IPS-15b (cell line): ENCODE data around the gene FDXR.
"Not testable (repeated sequence)": the region's sequence is repeated elsewhere in the genome, so short reads cannot be mapped to it uniquely, and the experiment has no call there.

ENCODE experiments used
- H3K27me3 ChIP-seq: one replicate; pipeline ENCODE4 v1.6.1; 2013; ENCODE audit warnings: low read length; ENCODE audit not compliant: control insufficient read depth, insufficient read depth
- H3K36me3 ChIP-seq: one replicate; pipeline ENCODE4 v1.6.1; 2013; ENCODE audit warnings: low read length; ENCODE audit not compliant: control insufficient read depth, insufficient read depth
- H3K4me1 ChIP-seq: one replicate; pipeline ENCODE4 v1.6.1; 2013; ENCODE audit warnings: mild to moderate bottlenecking, low read length; ENCODE audit not compliant: control insufficient read depth, insufficient read depth
- H3K4me3 ChIP-seq: one replicate; pipeline ENCODE4 v1.5.1; 2013; ENCODE audit warnings: low read depth, low read length
- H3K9ac ChIP-seq: one replicate; pipeline ENCODE4 v1.6.1; 2013; ENCODE audit warnings: low read depth, mild to moderate bottlenecking, low read length
- H3K9me3 ChIP-seq: one replicate; pipeline ENCODE4 v1.6.1; 2013; ENCODE audit warnings: mild to moderate bottlenecking, low read length; ENCODE audit not compliant: control insufficient read depth, insufficient read depth

The FDXR gene

DNA sequence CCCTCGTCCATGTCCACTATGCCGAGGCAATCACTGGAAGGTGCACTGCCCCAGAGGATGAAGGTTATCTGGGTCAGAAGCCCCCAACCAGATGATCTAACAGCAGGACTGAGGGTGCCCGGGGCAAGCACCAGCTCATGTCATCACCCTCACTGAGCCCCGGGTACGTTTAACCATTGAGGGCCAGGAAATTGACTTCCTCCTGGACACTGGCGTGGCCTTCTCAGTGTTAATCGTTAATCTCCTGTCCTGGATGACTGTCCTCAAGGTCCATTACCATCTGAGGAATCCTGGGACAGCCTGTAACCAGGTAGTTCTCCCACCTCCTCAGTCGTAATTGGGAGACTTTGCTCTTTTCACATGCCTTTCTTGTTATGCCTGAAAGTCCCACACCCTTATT, 38.6 kb upstream of the FDXR start:
- not testable (repeated sequence) for H3K4me1 ChIP-seq, H3K27me3 ChIP-seq, H3K36me3 ChIP-seq, H3K9me3 ChIP-seq, H3K4me3 ChIP-seq, H3K9ac ChIP-seq

DNA sequence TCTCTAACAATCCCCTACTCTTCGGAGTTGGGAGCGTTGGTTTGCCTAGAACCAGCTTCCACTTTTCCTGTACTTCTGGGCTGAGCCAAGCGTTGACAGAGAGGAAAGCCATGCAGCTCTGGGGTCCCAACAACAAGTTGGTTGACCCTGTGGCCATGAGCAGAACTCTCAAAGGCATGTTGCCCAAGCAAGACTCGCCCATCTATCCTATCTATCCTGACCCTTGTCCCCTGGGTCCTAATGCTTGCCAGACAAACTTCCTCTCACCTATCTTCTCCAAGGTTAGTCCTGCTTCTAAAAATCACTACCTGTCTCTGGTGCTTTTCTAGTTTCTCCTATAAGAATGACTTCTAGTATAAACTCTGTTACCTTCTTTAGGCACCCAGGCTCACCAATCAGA, 36.3 kb upstream of the FDXR start:
- H3K4me1 ChIP-seq, H3K9ac ChIP-seq, H3K9me3 ChIP-seq, H3K4me3 ChIP-seq, H3K27me3 ChIP-seq, H3K36me3 ChIP-seq: not testable (repeated sequence)

DNA sequence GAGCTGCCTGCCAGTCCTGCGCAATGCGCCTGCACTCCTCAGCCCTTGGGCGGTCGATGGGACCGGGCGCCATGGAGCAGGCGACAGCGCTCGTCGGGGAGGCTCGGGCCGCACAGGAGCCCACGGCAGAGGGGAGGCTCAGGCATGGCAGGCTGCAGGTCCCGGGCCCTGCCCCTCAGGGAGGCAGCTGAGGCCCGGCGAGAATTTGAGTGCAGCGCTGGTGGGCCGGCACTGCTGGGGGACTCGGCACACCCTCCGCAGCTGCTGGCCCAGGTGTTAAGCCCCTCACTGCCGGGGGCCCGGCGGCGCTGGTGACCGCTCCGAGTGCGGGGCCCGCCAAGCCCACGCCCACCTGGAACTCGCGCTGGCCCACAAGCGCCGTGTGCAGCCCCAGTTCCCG, 34.2 kb upstream of the FDXR start:
- H3K4me1 ChIP-seq, result peaks cover 5% of the 10 kb centered on the region
- no peaks in the 10 kb centered on the region for H3K27me3 ChIP-seq
- H3K9me3 ChIP-seq, result no peaks in the 10 kb centered on the region
- no peak overlapping the region for H3K4me3 ChIP-seq
- H3K9ac ChIP-seq, result no peak overlapping the region
- H3K36me3 ChIP-seq, result no peaks in the 10 kb centered on the region

DNA sequence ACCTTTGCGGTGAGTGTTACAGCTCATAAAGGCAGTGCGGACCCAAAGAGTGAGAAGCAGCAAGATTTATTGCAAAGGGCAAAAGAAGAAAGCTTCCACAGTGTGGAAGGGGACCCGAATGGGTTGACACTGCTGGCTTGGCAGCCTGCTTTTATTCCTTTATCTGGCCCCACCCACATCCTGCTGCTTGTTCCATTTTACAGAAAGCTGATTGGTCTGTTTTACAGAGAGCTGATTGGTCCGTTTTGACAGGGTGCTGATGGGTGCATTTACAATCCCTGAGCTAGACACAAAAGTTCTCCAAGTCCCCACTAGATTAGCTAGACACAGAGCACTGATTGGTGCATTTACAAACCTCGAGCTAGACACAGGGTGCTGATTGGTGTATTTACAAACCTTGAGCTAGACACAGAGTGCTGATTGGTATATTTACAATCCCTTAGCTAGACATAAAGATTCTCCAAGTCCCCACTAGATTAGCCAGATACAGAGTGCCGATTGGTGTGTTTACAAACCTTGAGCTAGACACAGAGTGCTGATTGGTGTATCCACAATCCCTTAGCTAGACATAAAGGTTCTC, 33.5 kb upstream of the FDXR start:
- H3K4me1 ChIP-seq, H3K9ac ChIP-seq, H3K4me3 ChIP-seq, H3K27me3 ChIP-seq, H3K9me3 ChIP-seq, H3K36me3 ChIP-seq: not testable (repeated sequence)

DNA sequence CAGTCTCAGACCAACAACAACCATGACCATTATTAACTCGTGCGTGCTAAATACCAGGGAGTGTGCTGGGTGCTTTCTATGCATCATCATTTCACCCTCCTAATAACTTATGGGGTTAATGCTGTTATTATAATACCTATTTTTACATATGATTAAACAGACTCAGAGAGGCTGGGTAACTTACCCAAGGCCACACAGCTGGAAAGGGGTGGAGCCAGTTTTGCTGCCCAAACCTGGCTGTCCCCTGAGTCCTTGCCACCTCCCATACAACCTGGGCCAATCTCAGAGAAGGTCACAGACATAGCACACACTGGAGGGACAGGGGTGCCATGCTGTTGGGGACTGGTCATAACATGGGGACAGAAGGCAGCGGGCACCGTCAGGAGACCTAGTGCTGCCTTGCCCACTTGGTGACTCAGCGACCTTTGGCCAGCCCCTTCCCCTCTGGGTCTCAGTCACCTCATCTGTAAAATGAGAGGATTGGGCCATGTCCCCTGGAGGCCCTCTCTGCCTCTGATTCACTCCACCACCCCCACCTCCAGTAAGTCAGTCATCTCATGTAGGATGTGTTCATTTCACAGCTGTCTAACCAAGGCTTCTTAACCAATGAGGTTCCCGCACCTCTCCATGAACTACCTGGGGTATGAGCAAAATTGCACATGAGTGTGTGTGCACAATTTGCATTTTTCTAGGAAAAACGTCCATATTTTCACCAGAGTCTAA, 32.1 kb upstream of the FDXR start:
- Histone ChIP-seq H3K4me3 (no peak overlapping the region), H3K36me3 (no peaks in the 10 kb centered on the region), H3K9me3 (no peaks in the 10 kb centered on the region), H3K4me1 (peaks cover 5% of the 10 kb centered on the region), H3K9ac (no peak overlapping the region), H3K27me3 (no peaks in the 10 kb centered on the region)

DNA sequence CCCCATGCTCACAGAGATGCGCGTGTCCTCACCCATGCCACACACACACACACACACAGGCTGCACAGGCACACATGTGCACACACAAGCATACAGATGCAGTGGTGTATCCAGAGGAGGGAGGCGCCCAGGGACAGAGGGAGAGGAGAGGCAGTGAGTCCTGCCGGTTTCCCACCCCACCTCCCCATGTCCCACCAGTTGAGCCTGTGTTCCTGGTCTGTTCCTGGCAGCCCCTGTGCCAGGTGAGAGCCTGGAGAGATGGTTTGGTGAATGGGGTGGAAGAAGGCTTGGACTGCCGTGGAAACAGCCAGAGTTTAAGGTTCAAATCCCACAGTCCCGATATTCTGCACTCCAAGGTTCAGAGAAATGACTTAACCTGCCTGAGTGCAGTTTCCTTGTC, 30.9 kb upstream of the FDXR start:
- Histone ChIP-seq H3K27me3 (no peaks in the 10 kb centered on the region), H3K9me3 (no peaks in the 10 kb centered on the region), H3K36me3 (no peaks in the 10 kb centered on the region), H3K4me3 (no peak overlapping the region), H3K9ac (no peak overlapping the region), H3K4me1 (no peaks in the 10 kb centered on the region)

DNA sequence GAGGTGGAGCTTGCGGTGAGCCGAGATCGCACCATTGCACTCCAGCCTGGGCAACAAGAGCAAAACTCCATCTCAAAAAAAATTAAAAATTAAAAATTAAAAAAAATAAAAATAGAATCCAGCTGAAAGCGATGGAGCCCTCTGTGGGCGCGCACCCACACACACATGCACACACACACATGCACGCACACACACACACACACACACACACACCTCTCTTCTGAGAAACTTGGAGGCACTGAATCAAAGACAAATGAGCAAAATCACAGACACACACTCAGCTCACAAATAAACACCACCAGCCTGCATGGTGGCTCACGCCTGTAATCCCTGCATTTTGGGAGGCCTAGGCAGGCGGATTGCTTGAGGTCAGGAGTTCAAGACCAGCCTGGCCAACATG, 30.2 kb upstream of the FDXR start:
- Histone ChIP-seq H3K9ac (no peak overlapping the region), H3K27me3 (no peaks in the 10 kb centered on the region), H3K9me3 (no peaks in the 10 kb centered on the region), H3K36me3 (no peaks in the 10 kb centered on the region), H3K4me1 (no peaks in the 10 kb centered on the region), H3K4me3 (no peak overlapping the region)

DNA sequence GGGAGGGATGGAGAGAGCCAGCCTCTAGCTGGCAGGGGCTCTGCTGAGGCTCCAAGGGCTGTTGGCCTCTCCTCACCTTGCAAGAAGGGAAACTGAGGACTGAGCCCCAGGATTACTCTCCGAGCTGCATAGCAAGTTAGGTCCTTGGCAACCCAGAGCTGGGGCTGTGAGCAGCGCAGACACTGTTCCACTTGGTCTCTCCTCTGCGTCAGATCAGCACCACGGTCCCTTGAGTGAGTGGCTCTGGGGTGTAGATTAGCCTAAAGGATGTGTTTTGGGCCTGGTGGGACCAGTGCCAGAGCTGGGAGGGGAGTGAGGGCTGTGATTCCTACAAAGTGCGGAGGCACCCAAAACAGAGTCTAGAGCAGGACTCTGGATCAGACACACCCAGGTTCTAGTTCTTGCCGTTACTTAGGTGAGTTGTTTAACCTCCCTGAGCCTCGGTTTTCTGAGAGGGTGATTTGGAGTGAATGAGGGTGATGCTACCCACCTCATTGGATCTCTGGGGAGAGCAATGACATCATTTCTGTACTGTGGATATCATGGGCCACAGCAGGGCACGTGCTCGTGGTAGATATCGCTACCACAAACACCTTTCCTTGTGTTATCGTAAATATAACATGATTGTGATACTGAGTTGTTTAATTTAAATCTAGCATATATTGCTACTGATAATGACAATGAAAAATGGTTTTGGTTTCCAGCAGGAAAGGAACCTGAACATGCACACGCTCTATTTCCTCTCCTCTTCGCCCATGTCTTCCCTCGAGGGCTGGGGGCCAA, 28.8 kb upstream of the FDXR start:
- H3K36me3 ChIP-seq, result no peaks in the 10 kb centered on the region
- H3K4me1 ChIP-seq, result no peaks in the 10 kb centered on the region
- H3K9ac ChIP-seq, result no peak overlapping the region
- no peaks in the 10 kb centered on the region for H3K9me3 ChIP-seq
- H3K27me3 ChIP-seq, result peaks cover 3% of the 10 kb centered on the region
- no peak overlapping the region for H3K4me3 ChIP-seq

DNA sequence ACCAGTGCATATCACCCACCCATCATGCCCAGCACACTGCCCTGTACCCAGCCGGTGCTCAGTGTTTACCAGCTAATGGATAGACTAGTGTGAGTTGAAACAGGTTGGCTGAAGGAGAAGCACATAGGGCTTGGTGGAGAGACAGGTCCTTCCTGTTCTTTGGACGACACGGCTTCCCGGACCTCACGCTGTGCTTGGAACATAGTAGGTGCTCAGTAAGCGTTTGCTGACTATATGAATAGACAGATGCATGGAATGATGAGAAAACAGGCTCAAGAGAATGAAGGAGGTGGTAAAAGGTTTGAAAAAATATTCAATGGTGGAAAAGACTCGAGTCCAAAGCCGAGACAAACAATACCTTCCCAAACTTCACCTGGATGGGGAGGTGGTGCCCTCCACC, 27.4 kb upstream of the FDXR start:
- Histone ChIP-seq H3K9me3 (no peaks in the 10 kb centered on the region), H3K4me3 (no peak overlapping the region), H3K36me3 (no peaks in the 10 kb centered on the region), H3K4me1 (no peaks in the 10 kb centered on the region), H3K9ac (no peak overlapping the region), H3K27me3 (peaks cover 11% of the 10 kb centered on the region)

DNA sequence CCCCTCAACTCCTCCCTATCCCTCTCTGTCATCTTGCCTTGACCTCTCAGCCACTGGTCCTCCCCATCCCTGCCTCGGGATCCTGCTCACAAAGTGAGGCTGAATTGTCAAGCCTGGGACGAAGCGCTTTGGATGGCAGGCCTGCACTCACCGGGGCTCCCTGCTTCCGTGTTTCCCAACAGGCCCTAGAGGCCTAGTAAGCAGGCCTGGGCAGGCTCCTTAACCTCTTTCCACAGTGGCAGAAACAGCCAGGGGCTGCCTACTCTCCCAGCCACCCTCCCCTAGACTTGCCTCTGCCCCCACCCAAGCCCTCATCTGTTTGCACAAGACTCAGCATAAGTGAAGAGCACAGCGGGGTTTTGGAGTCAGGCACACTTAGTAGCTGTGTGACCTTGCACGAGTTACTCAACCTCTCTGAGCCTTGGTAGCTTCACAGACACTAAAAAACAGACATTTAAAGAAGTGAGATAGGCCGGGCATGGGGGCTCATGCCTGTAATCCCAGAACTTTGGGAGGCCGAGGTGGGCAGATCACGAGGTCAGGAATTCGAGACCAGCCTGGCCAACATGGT, 25.7 kb upstream of the FDXR start:
- Histone ChIP-seq H3K4me3 (no peak overlapping the region), H3K9me3 (no peaks in the 10 kb centered on the region), H3K4me1 (peaks cover 3% of the 10 kb centered on the region), H3K36me3 (no peaks in the 10 kb centered on the region), H3K9ac (no peak overlapping the region), H3K27me3 (peaks cover 24% of the 10 kb centered on the region)

DNA sequence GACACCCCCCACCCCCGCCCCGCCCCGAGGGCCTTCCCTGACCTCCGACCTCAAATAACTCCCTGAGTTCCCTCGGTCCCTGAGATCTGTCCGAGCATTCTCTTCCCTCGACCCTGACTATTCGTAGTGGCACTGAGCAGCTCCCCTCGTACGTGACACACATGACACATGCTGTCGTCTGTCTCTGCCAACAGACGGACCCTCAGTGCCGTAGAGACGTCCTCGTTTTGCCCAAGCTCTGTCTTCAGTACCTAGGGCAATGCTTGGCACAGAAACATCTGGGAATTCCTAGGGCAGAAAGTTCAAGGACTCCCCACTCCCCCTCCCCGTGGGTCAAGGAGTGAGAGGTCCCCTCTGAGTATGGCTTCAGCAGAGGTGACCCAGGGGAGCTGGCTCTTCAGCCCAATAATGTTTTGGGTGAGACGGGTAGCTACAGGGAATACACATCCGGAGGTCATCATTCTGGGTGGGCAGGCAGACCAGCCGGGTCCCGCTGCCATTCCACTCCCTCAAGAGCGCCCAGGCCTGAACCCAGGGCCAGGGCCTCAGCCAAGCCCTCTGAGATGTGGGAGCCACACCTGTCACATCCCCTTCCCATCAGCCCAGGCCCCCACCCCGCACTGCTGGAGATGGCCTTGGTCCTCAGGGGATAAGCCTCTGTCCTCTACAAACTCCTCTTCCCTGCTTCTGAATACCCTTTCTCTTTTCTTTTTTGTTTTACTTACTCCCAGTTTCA, 21.3 kb upstream of the FDXR start:
- H3K9me3 ChIP-seq, result no peaks in the 10 kb centered on the region
- H3K27me3 ChIP-seq, result peaks cover 44% of the 10 kb centered on the region
- H3K9ac ChIP-seq, result no peak overlapping the region
- no peaks in the 10 kb centered on the region for H3K36me3 ChIP-seq
- H3K4me3 ChIP-seq, result peak overlapping the region; percentile 75
- H3K4me1 ChIP-seq, result peaks cover 3% of the 10 kb centered on the region
